ENCODE results near the gene ALKBH6. TPM values are rescaled to one million over a fixed set of nuclear protein-coding genes. Genes with fewer than 3 reads are reported as not detected.

Gene ALKBH6
- total and polyA plus RNA-seq, 2 of the 8 experiments (the other 6 are each of a cell fraction or from before 2014, with no cell fraction given): 19.2 to 33.3 TPM

DNA sequence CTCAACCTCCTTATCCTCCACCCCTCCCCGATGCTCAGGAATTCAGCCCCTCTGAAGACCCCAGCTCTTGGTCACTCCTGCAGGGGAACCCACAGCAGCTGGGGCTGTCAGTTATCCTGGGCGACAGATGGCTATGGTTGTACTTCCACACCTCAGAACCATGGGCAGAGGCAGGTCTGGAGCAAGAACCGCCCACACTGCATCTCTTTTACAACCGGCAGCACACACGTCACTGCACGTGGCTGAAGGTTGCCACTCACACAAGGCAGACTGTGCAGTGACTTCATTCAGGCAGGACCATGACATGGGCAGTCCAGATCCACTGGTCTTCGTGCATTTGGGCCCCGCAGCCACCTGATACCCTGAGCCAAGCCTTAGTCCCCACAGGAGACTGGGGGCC, 40.5 kb downstream of the ALKBH6 start (continued):
- TF ChIP-seq, protein P1, sequence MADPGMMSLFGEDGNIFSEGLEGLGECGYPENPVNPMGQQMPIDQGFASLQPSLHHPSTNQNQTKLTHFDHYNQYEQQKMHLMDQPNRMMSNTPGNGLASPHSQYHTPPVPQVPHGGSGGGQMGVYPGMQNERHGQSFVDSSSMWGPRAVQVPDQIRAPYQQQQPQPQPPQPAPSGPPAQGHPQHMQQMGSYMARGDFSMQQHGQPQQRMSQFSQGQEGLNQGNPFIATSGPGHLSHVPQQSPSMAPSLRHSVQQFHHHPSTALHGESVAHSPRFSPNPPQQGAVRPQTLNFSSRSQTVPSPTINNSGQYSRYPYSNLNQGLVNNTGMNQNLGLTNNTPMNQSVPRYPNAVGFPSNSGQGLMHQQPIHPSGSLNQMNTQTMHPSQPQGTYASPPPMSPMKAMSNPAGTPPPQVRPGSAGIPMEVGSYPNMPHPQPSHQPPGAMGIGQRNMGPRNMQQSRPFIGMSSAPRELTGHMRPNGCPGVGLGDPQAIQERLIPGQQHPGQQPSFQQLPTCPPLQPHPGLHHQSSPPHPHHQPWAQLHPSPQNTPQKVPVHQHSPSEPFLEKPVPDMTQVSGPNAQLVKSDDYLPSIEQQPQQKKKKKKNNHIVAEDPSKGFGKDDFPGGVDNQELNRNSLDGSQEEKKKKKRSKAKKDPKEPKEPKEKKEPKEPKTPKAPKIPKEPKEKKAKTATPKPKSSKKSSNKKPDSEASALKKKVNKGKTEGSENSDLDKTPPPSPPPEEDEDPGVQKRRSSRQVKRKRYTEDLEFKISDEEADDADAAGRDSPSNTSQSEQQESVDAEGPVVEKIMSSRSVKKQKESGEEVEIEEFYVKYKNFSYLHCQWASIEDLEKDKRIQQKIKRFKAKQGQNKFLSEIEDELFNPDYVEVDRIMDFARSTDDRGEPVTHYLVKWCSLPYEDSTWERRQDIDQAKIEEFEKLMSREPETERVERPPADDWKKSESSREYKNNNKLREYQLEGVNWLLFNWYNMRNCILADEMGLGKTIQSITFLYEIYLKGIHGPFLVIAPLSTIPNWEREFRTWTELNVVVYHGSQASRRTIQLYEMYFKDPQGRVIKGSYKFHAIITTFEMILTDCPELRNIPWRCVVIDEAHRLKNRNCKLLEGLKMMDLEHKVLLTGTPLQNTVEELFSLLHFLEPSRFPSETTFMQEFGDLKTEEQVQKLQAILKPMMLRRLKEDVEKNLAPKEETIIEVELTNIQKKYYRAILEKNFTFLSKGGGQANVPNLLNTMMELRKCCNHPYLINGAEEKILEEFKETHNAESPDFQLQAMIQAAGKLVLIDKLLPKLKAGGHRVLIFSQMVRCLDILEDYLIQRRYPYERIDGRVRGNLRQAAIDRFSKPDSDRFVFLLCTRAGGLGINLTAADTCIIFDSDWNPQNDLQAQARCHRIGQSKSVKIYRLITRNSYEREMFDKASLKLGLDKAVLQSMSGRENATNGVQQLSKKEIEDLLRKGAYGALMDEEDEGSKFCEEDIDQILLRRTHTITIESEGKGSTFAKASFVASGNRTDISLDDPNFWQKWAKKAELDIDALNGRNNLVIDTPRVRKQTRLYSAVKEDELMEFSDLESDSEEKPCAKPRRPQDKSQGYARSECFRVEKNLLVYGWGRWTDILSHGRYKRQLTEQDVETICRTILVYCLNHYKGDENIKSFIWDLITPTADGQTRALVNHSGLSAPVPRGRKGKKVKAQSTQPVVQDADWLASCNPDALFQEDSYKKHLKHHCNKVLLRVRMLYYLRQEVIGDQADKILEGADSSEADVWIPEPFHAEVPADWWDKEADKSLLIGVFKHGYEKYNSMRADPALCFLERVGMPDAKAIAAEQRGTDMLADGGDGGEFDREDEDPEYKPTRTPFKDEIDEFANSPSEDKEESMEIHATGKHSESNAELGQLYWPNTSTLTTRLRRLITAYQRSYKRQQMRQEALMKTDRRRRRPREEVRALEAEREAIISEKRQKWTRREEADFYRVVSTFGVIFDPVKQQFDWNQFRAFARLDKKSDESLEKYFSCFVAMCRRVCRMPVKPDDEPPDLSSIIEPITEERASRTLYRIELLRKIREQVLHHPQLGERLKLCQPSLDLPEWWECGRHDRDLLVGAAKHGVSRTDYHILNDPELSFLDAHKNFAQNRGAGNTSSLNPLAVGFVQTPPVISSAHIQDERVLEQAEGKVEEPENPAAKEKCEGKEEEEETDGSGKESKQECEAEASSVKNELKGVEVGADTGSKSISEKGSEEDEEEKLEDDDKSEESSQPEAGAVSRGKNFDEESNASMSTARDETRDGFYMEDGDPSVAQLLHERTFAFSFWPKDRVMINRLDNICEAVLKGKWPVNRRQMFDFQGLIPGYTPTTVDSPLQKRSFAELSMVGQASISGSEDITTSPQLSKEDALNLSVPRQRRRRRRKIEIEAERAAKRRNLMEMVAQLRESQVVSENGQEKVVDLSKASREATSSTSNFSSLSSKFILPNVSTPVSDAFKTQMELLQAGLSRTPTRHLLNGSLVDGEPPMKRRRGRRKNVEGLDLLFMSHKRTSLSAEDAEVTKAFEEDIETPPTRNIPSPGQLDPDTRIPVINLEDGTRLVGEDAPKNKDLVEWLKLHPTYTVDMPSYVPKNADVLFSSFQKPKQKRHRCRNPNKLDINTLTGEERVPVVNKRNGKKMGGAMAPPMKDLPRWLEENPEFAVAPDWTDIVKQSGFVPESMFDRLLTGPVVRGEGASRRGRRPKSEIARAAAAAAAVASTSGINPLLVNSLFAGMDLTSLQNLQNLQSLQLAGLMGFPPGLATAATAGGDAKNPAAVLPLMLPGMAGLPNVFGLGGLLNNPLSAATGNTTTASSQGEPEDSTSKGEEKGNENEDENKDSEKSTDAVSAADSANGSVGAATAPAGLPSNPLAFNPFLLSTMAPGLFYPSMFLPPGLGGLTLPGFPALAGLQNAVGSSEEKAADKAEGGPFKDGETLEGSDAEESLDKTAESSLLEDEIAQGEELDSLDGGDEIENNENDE (IDR thresholded peaks at IDR 0.05; ENCODE audit: insufficient replicate concordance, low read length): no peak
- TF ChIP-seq GTF2F1 (IDR thresholded peaks at IDR 0.05; ENCODE audit: borderline replicate concordance, low read depth, low read length) (no peak), SP4 (IDR thresholded peaks at IDR 0.05; ENCODE audit: low read length) (no peak), JUN (IDR thresholded peaks at IDR 0.05; ENCODE audit: low read depth, low read length) (no peak), RBBP5 (IDR thresholded peaks at IDR 0.05; ENCODE audit: borderline replicate concordance, low read depth, low read length) (no peak)
